HG02588 (cell line): ENCODE results near the gene COG8.
"Not testable (repeated sequence)": the region's sequence is repeated elsewhere in the genome, so short reads cannot be mapped to it uniquely, and the experiment has no call there.

Source experiments
- ATAC-seq: cut with Tn5 transposase; IDR thresholded peaks from one replicate; pipeline ENCODE4 v1.9.1; 2021; ENCODE audit warnings: mild to moderate bottlenecking, moderate library complexity; ENCODE audit not compliant: unreplicated experiment

COG8 gene

GRCh38 chr16:69294051-69294450, 45.3 kb downstream of the COG8 start:
- ATAC-seq: no peak

- no peak for ATAC-seq
These were observed 46.0 kb downstream of the COG8 start for GRCh38 chr16:69293401-69293800.

- not testable (repeated sequence) for ATAC-seq
These were observed 47.7 kb downstream of the COG8 start for GRCh38 chr16:69291657-69292056.

GRCh38 chr16:69286941-69287713, 52.2 kb downstream of the COG8 start:
- ATAC-seq: no peak

GRCh38 chr16:69285240-69285639, 54.1 kb downstream of the COG8 start:
- no peak for ATAC-seq

GRCh38 chr16:69283851-69284250, 55.5 kb downstream of the COG8 start:
- ATAC-seq: no peak

GRCh38 chr16:69277413-69277812, 62.0 kb downstream of the COG8 start:
- ATAC-seq: no peak
